Neural cell (in vitro differentiated cells): Measurements from ENCODE around the gene FAM219B. TPM values are rescaled to one million over a fixed set of nuclear protein-coding genes. Genes with fewer than 3 reads are reported as not detected.

Experiments used
- H2AFZ ChIP-seq: fragments of 200-600, 300-800 bp; sonication (generic), shearing (Covaris generic); 2 replicates; pipeline ENCODE4 v1.6.0; 2014; ENCODE audit warnings: low read depth, mild to moderate bottlenecking, antibody characterized with exemption, low read length, moderate library complexity
- H3F3A ChIP-seq: fragments of 200-600 bp; shearing (Covaris generic); 2 replicates; pipeline ENCODE4 v1.6.1; 2016; ENCODE audit warnings: mild to moderate bottlenecking, moderate library complexity, mixed read lengths, antibody characterized with exemption, low read length; ENCODE audit not compliant: insufficient read depth, poor library complexity, severe bottlenecking
- H3K27ac ChIP-seq: fragments of 200-600, 300-800 bp; sonication (generic), shearing (Covaris generic); 2 replicates; pipeline ENCODE4 v1.5.1; 2014; ENCODE audit warnings: mild to moderate bottlenecking, low read length, moderate library complexity
- H3K27me3 ChIP-seq: fragments of 300-800, 200-600 bp; sonication (generic), shearing (Covaris generic); 2 replicates; pipeline ENCODE4 v1.6.0; 2014; ENCODE audit warnings: mild to moderate bottlenecking, low read depth, low read length, moderate library complexity; ENCODE audit not compliant: insufficient read depth
- H3K36me3 ChIP-seq: fragments of 300-800, 200-600 bp; sonication (generic), shearing (Covaris generic); 2 replicates; pipeline ENCODE4 v1.5.1; 2014; ENCODE audit warnings: mild to moderate bottlenecking, antibody characterized with exemption, low read length, moderate library complexity; ENCODE audit not compliant: insufficient read depth
- H3K4me2 ChIP-seq: fragments of 300-800, 200-600 bp; sonication (generic), shearing (Covaris generic); 2 replicates; pipeline ENCODE4 v1.6.0; 2014; ENCODE audit warnings: mild to moderate bottlenecking, low read length
- H3K4me3 ChIP-seq: fragments of 300-800, 200-600 bp; sonication (generic), shearing (Covaris generic); 2 replicates; pipeline ENCODE4 v1.5.1; 2014; ENCODE audit warnings: mild to moderate bottlenecking, low read length, moderate library complexity
- H3K79me2 ChIP-seq: fragments of 200-600 bp; shearing (Covaris generic); replicated peaks from 2 replicates; pipeline ENCODE4 v1.6.0; 2014; ENCODE audit warnings: mild to moderate bottlenecking, low read length, moderate library complexity; ENCODE audit not compliant: insufficient read depth
- H3K9ac ChIP-seq: fragments of 300-800, 200-600 bp; sonication (generic), shearing (Covaris generic); 2 replicates; pipeline ENCODE4 v1.6.1; 2016; ENCODE audit warnings: mild to moderate bottlenecking, low read length, mixed read lengths
- H3K9me2 ChIP-seq: fragments of 200-600 bp; shearing (Covaris generic); 2 replicates; pipeline ENCODE4 v1.6.1; 2016; ENCODE audit warnings: mild to moderate bottlenecking, low read length, mixed read lengths; ENCODE audit not compliant: insufficient read depth
- H3K9me3 ChIP-seq: fragments of 200-600, 300-800 bp; sonication (generic), shearing (Covaris generic); 2 replicates; pipeline ENCODE4 v1.6.1; 2016; ENCODE audit warnings: mild to moderate bottlenecking, mixed run types, low read length, moderate library complexity, mixed read lengths
- H4K20me1 ChIP-seq: fragments of 200-600 bp; shearing (Covaris generic); 2 replicates; pipeline ENCODE4 v1.6.1; 2016; ENCODE audit warnings: mild to moderate bottlenecking, mixed run types; ENCODE audit not compliant: insufficient read depth
- CTCF ChIP-seq: fragments of 450-650 bp; IDR thresholded peaks from 2 replicates; pipeline ENCODE4 v1.5.1; 2014; ENCODE audit warnings: antibody characterized with exemption, mild to moderate bottlenecking, moderate library complexity; ENCODE audit not compliant: poor library complexity, severe bottlenecking
- EP300 ChIP-seq: fragments of 450-650 bp; conservative IDR thresholded peaks from 2 replicates; pipeline ENCODE4 v1.6.1; 2014; ENCODE audit warnings: antibody characterized with exemption, mild to moderate bottlenecking, moderate library complexity; ENCODE audit not compliant: poor library complexity, severe bottlenecking
- EZH2 ChIP-seq: fragments of 200-600, 300-800 bp; shearing (Covaris generic), sonication (generic); IDR thresholded peaks from 2 replicates; pipeline ENCODE4 v1.6.1; 2014; ENCODE audit warnings: antibody characterized with exemption, low read length, borderline replicate concordance, mild to moderate bottlenecking; ENCODE audit not compliant: insufficient read depth, poor library complexity, severe bottlenecking
- MXI1 ChIP-seq: fragments of 450-650 bp; conservative IDR thresholded peaks from 2 replicates; pipeline ENCODE4 v1.6.1; 2014; ENCODE audit warnings: antibody characterized with exemption, mild to moderate bottlenecking; ENCODE audit not compliant: poor library complexity, severe bottlenecking
- POLR2AphosphoS5 ChIP-seq: IDR thresholded peaks from 2 replicates; pipeline ENCODE4 v1.6.1; 2012
- RAD21 ChIP-seq: fragments of 450-650 bp; conservative IDR thresholded peaks from 2 replicates; pipeline ENCODE4 v1.6.1; 2014; ENCODE audit warnings: antibody characterized with exemption, mild to moderate bottlenecking, moderate library complexity
- REST ChIP-seq: IDR thresholded peaks from 2 replicates; pipeline ENCODE4 v1.6.1; 2012; ENCODE audit warnings: borderline replicate concordance
- SMC3 ChIP-seq: fragments of 450-650 bp; conservative IDR thresholded peaks from 2 replicates; pipeline ENCODE4 v1.6.1; 2014; ENCODE audit warnings: antibody characterized with exemption, mild to moderate bottlenecking, moderate library complexity; ENCODE audit not compliant: poor library complexity
- TAF1 ChIP-seq: IDR thresholded peaks from 2 replicates; pipeline ENCODE4 v1.6.1; 2012; ENCODE audit warnings: low read depth
- polyA plus RNA-seq: library from polyadenylated mRNA; depleted of rRNA; stranded (reverse); fragments of >200 nt; gene quantifications from 2 replicates; pipeline ENCODE4 v1.2.3, GENCODE V29; 2014

The FAM219B gene
- polyA plus RNA-seq, 1 donor from 2014 or later = 250 TPM

- peaks cover 9% of the 10 kb centered on the region for H3K36me3 ChIP-seq
- H3K27ac ChIP-seq = no peak overlapping the region
- no peaks in the 10 kb centered on the region for H3K27me3 ChIP-seq
- H2AFZ ChIP-seq = no peak overlapping the region
- TF ChIP-seq EZH2 = no peak
- TF ChIP-seq REST = no peak
- TF ChIP-seq EP300 = no peak
- TF ChIP-seq POLR2AphosphoS5 = no peak
- no peak for TF ChIP-seq RAD21
- TF ChIP-seq TAF1 = no peak
- TF ChIP-seq CTCF = no peak
- no peak for TF ChIP-seq SMC3
- no peak for TF ChIP-seq MXI1
- H3K4me2 ChIP-seq = no peak overlapping the region
- no peaks in the 10 kb centered on the region for H4K20me1 ChIP-seq
- peaks cover 22% of the 10 kb centered on the region for H3K79me2 ChIP-seq
- no peak overlapping the region for H3K4me3 ChIP-seq
- H3F3A ChIP-seq = peaks cover 7% of the 10 kb centered on the region
- no peaks in the 10 kb centered on the region for H3K9me2 ChIP-seq
- H3K9ac ChIP-seq = no peak overlapping the region
- H3K9me3 ChIP-seq = no peaks in the 10 kb centered on the region
These were observed 3.0 kb downstream of the FAM219B start for GRCh38 chr15:74903676-74904075.

- Histone ChIP-seq H3K9me3 (no peaks in the 10 kb centered on the region), H3K4me2 (no peak overlapping the region), H3K27me3 (no peaks in the 10 kb centered on the region), H3K79me2 (peaks cover 18% of the 10 kb centered on the region), H2AFZ (no peak overlapping the region), H3K36me3 (peaks cover 9% of the 10 kb centered on the region), H3K4me3 (no peak overlapping the region), H3K27ac (no peak overlapping the region), H4K20me1 (no peaks in the 10 kb centered on the region), H3K9me2 (no peaks in the 10 kb centered on the region), H3K9ac (no peak overlapping the region), H3F3A (peaks cover 7% of the 10 kb centered on the region)
- TF ChIP-seq EZH2 = no peak
- TF ChIP-seq MXI1 = no peak
- no peak for TF ChIP-seq CTCF
- TF ChIP-seq EP300 = no peak
- no peak for TF ChIP-seq RAD21
- no peak for TF ChIP-seq TAF1
- no peak for TF ChIP-seq SMC3
- TF ChIP-seq POLR2AphosphoS5 = no peak
- no peak for TF ChIP-seq REST
These were observed 4.2 kb downstream of the FAM219B start for GRCh38 chr15:74902295-74903075.
